Erythroblast (primary cell): ENCODE measurements around the gene FLCN.

Experiments used
- GATA1 ChIP-seq: IDR thresholded peaks from 2 replicates; pipeline ENCODE4 v1.6.1; 2011; ENCODE audit warnings: low read depth, mild to moderate bottlenecking, control low read depth, low read length, moderate library complexity
- POLR2A ChIP-seq: IDR thresholded peaks from 2 replicates; pipeline ENCODE4 v1.6.1; 2011; ENCODE audit warnings: mild to moderate bottlenecking, low read length

- TF ChIP-seq POLR2A (no peak), GATA1 (no peak)
Measured at GRCh38 chr17:17256316-17256715, 19.3 kb upstream of the FLCN start.
